ENCODE measurements around the gene RABL2A. TPM values are rescaled to one million over a fixed set of nuclear protein-coding genes. Genes with fewer than 3 reads are reported as not detected.

The RABL2A gene
- total RNA-seq (2022; extraction: Qiagen RNA extraction), result 7.8 to 10.0 TPM (median 9.8 TPM) in 5 replicates

GRCh38 chr2:113626616-113627330 is at the start of gene RABL2A:
Gene RABL2A, plus strand, starts transcription at chr2:113627266. Its CDS starts 1,341 bp downstream, at chr2:113628607.

Other genes with a start within 250 kb of the RABL2A start
- 39.2 to 50.0 TPM (median 40.4 TPM) in 5 replicates for gene ZNG1B, start 189.6 kb upstream of the RABL2A start, total RNA-seq (2022; extraction: Qiagen RNA extraction)
- gene FOXD4L1, start 128.6 kb upstream of the RABL2A start, total RNA-seq (2022; extraction: Qiagen RNA extraction), result 0.20 to 0.67 TPM (median 0.34 TPM) in 5 replicates
- 44.2 to 49.2 TPM (median 45.6 TPM) in 5 replicates for gene SLC35F5, start 129.4 kb downstream of the RABL2A start, total RNA-seq (2022; extraction: Qiagen RNA extraction)